Right hindlimb (tissue), 1 donor: ENCODE data around the gene SHISAL2A.
A peak's percentile ranks its signal among the peaks of the same experiment; 100 is the strongest.

Experiments used
- DNase-seq: peaks from one replicate; pipeline ENCODE4 v3.0.0-alpha.2; 2018

The SHISAL2A gene

DNA sequence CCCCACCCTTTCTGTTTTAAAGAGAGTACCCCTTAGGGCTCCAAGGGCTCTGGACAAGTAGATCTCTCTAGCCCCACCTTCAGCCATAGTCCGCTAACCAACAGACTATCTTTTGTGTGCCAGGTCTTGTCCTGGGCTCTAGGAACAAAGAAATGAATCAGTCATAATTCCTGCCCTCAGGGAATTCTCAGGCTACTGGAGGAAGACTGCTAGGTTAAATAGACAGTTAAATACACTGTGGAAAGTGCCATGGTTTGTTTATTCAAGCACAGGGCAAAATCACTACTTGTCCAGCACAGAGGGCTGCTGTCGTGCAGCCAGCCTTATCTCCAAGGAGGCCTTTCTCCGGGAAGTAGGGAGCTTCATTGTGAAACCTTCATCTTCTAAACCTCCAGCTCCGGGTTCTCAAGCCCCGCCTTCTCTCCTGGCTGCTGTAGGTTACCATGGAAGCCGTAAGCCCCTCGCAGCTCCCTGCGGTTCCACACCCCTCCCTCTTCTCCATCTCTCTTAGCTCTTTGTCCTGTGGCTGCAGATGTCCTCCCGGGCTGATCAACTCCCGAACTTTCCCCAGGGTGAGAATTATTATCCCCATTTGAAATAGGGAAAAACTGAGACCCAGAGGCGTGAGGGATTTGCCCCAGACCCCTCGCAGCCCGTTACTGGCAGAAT lies 29.8 kb downstream of the SHISAL2A start:
- no peak for DNase-seq

GRCh38 chr1:52663716-52664115 lies 30.7 kb downstream of the SHISAL2A start:
- no peak for DNase-seq

DNA sequence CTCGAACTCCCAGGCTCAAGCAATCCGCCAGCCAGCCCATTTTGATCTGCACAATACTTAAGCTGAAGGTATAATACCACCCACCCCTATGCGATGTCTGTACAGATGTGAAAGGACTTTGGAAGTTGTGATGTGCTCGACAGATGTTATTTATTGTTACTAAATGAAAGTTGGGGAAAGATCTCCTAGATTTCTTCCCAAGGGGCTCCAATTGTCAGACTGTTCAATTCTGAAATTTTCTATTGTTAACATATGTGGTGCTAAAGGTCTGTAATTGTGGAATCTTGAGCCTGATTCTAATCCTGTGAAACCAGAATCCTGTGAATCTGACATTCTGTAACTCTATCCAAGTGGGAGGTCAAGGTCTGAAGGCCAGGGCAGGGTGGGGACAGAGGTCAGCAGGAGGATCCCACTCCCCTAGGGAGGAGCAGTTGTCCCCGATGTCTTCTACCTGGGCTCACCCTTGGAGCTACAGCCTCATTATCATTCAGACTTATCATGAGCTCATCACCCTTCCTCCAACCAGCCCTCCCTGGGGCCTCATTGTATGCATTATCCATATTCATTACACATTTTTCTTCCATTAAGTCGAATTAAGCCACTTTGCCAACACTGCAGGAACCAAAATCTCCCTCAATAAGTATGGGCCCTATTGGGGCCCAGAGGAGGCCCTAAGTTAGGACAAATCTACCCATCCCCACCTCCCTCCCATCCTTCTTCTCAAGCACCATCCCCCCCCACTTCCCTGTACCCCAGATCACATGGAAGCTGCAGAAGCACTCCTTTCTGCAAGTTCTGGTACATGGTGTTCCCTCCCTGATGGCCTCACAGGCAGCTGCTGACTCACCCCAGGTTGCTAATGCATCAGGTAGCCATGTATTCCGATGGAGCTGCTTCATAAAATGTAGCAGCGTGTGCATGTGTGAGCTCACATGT lies 32.3 kb downstream of the SHISAL2A start:
- peak; percentile 49 for DNase-seq

DNA sequence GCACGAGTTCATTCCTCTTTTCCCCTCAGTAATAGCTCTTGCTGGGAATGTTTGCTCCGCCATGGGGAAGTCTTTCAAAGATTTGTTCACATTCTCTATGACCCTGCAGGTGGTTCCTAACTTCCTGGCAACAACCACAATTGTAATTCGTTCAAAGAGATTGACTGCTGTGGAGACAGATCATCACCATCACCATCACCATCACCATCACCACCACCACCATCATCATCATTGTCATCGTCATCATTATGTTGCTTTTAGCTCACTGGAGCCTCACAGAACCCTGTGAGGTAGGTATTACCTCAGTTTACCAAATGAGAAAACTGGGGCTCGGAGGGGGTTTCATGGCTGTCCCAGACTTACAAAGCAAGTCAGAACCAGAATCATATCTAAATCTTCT lies 34.3 kb downstream of the SHISAL2A start:
- no peak for DNase-seq

DNA sequence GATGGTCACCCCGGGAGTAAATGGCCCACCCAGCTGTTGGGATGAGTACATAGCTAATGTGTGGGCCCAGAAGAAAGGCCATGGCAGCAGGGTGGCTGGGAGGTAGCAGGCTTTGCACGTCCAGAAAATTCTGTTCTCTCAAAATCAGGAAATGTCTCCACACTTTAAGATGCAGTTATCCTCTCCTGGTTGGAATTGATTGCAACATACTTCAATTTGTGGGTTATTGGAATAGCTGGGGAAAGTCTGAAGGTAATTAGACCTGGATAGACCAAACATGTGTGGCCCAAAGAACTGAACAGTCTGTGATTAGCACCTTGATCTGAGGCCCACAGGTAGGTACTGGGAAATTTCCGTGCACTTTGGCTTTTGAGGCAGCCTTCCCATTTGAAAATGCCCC lies 35.0 kb downstream of the SHISAL2A start:
- DNase-seq = no peak

DNA sequence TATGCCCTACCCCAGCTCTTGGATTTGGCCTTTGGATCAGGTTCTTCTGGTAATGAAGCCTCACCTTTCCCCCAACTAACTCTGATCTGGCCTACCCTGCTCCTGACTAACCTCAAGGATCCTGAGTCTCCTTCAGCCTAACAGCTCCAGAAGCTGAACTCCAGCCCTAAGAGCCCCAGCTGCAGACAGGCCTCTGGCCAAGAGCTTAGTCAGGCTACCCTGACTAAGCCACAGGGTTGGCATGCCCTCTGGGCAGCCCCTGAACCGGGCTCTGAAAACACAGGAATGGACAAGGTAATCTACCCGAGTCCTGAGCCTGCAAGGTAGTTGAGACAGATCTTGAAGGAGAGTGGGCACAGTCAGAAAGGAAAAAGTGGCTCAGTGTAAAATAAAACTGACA lies 35.7 kb downstream of the SHISAL2A start:
- no peak for DNase-seq

DNA sequence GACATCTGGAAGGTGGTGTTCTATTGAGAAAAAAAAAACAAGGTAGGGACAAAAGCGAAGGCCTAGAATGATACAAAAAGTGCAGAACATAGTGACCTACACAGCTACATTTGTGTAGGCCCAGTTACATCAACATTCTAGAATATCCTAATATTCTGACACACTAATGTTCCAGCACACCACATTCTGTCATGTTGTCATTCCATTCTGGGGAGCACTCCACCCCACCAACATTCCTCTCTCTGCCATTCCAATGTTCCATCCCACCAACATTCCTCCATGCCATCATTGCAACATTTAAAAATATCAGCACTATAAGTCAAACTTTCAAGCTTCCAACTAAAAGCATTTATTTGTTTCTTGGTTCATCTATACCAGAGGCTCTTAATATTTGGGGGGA lies 36.7 kb downstream of the SHISAL2A start:
- no peak for DNase-seq

DNA sequence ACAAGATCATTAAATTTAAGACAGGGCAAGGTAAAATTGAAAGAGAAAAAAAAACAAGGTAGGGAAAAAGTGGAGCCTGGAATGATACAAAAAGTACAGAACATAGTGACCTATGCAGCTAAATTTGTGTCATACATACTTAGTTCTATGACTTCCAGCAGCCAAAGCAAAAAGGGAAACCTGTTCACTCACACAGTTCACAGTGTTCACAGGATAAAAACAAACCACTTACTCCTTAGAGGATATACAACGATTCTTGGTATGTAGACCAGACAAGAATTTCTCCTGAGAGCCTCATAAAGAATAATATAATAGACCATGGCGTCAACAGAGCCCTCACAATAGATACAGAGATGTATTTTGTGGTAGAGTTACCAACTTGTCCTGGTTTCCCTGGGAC lies 37.6 kb downstream of the SHISAL2A start:
- no peak for DNase-seq

DNA sequence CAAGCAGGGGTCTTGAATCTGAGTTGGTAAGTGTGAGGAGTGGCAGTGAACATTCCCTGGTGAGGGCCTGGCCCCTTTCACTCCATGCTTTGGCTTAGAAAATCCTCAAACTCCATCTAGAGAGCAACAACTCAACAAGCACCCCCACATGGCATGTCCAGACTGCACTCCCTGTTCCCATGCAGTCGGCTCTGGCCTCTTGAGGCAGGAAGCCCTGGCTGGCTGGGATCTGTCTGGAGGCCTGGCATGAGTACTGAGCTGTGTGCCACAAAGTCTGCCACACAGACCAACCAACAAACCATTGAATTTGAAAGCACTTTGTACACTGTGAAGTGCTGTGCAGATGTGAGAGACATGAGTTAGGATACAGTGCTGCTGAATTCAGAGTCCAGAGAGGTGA lies 40.0 kb downstream of the SHISAL2A start:
- DNase-seq = no peak

DNA sequence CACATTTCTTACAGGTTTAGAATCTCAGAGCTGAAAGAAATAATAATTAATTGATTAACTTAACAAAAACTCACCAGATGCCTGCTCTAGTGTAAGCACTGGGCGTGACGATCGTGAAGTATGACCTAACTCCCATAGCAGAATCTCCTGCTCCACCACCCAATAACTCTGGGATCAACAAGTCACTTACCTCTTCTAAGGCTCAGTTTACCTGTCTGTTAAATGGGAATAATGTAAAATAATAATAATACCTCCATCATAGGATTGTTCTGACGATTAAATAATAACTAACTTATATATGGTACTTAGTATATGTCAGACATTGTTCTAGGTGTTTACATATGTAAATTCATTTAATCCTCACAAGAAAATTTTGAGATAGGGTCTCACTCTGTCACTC lies 40.5 kb downstream of the SHISAL2A start:
- no peak for DNase-seq

- DNase-seq = no peak
Observed at GRCh38 chr1:52674497-52675384, 41.8 kb downstream of the SHISAL2A start.

- peak; percentile 59 for DNase-seq
Observed at GRCh38 chr1:52676249-52676903, 43.4 kb downstream of the SHISAL2A start.

DNA sequence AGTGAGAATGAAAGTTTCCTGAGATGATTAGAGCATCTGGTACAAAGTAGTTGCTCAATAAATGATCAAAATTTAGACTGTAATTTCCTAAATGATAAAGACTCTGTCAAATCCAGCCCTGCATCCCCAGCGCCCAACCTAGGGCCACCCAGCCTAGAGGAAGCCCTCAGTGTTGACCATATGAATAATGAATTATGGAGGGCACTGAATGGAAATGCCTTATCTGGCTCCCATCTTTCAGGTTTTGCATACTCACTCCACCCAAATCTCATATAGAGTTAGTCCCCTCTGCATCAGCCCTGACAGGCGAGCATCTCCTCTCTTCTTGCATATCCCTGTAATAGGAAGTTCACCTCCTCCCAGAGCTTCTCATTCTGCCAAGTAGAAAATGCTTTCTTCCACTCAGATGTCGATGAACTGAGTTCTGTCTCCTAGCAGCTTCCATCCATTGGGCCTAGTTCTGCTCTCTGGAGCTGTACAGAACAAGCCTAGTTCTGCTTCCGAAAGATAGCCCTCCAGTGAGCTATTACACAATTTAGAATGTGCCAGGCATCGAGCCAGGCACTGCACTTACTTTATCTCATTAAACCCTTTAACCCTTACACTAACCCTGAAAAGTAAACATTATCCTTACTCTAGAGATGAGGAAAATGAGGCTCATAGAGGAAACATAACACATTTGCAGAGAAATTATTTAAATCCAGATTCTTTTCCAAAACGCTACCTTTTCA lies 44.3 kb downstream of the SHISAL2A start:
- DNase-seq = no peak

- peak; percentile 46 for DNase-seq
Observed at GRCh38 chr1:52679048-52679447, 46.1 kb downstream of the SHISAL2A start.

DNA sequence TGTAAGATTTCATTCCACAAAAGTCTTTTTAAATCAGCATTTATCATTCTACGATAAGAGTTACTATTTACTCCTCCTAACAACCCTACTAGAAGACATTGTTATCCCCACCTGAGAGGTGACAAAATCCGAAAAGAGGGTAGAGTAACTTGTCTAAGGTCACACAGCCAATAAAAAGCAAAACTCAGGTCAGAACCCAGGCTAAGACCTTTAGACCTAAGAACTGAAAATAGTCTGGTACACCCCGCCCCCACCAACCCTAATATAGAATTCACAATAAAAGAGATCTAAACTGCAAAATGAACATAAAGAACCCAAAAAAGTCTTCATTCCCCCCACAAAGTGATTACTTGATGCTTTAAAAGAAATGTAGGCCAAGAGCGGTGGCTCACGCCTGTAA lies 46.5 kb downstream of the SHISAL2A start:
- DNase-seq = no peak

GRCh38 chr1:52680353-52680752 lies 47.4 kb downstream of the SHISAL2A start:
- DNase-seq = no peak

- no peak for DNase-seq
Observed at GRCh38 chr1:52681136-52681535, 48.2 kb downstream of the SHISAL2A start.

- DNase-seq = no peak
Observed at GRCh38 chr1:52683367-52683940, 50.5 kb downstream of the SHISAL2A start.

- no peak for DNase-seq
Observed at GRCh38 chr1:52684545-52684944, 51.6 kb downstream of the SHISAL2A start.

- DNase-seq = peak; percentile 72
Observed at GRCh38 chr1:52686261-52686751, 53.3 kb downstream of the SHISAL2A start.

DNA sequence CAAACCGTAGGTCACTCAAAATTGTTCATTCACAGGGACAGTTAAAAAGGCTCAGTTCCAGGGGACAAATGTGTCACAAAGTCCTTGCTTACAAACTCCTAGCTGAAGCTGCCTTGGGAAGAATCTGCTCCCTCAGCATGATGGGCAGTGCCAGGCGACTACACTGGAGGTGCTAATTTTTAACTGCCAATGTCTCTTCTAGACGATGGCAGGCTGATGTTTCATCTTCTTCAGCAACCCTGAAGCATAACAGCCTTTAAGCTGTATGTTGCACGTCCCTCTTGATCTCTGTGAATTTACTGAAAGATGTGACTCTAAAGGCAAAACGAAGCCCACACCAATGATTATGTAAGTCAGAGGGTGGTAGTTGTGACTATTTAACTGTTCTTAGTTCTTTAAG lies 53.9 kb downstream of the SHISAL2A start:
- no peak for DNase-seq
